Uterus (tissue), 4 donors: ENCODE measurements around the gene S100A4. TPM values are rescaled to one million over a fixed set of nuclear protein-coding genes. Genes with fewer than 3 reads are reported as not detected.

Source experiments
- DNase-seq, 2 donors: peaks; one replicate each; pipeline ENCODE4 v3.0.0-alpha.2; 2019 to 2020
- H3K27ac ChIP-seq, 2 donors: fragments of 200-600 bp; sonication (generic); 1 replicate in 1 of 2; 2 replicates in 1 of 2; pipeline ENCODE4 v1.5.1; 2016 to 2018
- H3K27me3 ChIP-seq, 2 donors: fragments of 200-600 bp; sonication (generic); one replicate each; pipeline ENCODE4 v1.5.1; 2018 to 2019; ENCODE audit warnings: control low read depth in 1 of 2
- H3K36me3 ChIP-seq, 2 donors: fragments of 200-600 bp; sonication (generic); one replicate each; pipeline ENCODE4 v1.5.1; 2019; ENCODE audit warnings: control low read depth in 1 of 2
- H3K4me1 ChIP-seq, 2 donors: fragments of 200-600 bp; sonication (generic); one replicate each; pipeline ENCODE4 v1.5.1; 2018 to 2019; ENCODE audit warnings: control low read depth in 1 of 2
- H3K4me3 ChIP-seq, 2 donors: fragments of 200-600 bp; sonication (generic); 1 replicate in 1 of 2; 2 replicates in 1 of 2; pipeline ENCODE4 v1.5.1; 2018 to 2019; ENCODE audit warnings: mild to moderate bottlenecking in 1 of 2
- H3K9me3 ChIP-seq, 2 donors: fragments of 200-600 bp; sonication (generic); one replicate each; pipeline ENCODE4 v1.5.1; 2019; ENCODE audit warnings: control low read depth in 1 of 2
- CTCF ChIP-seq, 4 experiments: fragments of 200-600 bp in 2 of 4; fragments of 450-650 bp in 2 of 4; sonication (generic) in 2 of 4; IDR thresholded peaks; one replicate each; pipeline ENCODE4 v1.5.1; 2016 to 2019; ENCODE audit warnings: antibody characterized with exemption in 4 of 4, mild to moderate bottlenecking in 2 of 4, moderate library complexity in 1 of 4
- POLR2A ChIP-seq, 2 donors: fragments of 450-650 bp; IDR thresholded peaks; one replicate each; pipeline ENCODE4 v1.6.1; 2016; ENCODE audit warnings: antibody characterized with exemption in 2 of 2, mild to moderate bottlenecking in 1 of 2, moderate library complexity in 1 of 2
- intact Hi-C: fragments of 100-400 bp; cut with DNase I; formaldehyde crosslinking; loops from one replicate; pipeline ENCODE4 v1.15.1; 2023; ENCODE audit warnings: low total_unique reads
- total RNA-seq, 4 donors: library from RNA; depleted of rRNA in 3 of 4; stranded (reverse); fragments of >200 nt in 3 of 4; gene quantifications; one replicate each; pipeline versions ENCODE4 v1.1.0 to v1.2.4, GENCODE V29; 2014 to 2023
- donor health status: DM: yes; HTN: yes; CAD: no.

S100A4 gene
- total RNA-seq, 4 donors from 2014 or later, result 58.9 to 226 (median 155) TPM

GRCh38 chr1:153539395-153540093 lies 6.1 kb downstream of the S100A4 start:
- Histone ChIP-seq H3K27me3 (no peaks in the 10 kb centered on the region), H3K36me3 (no peaks in the 10 kb centered on the region), H3K9me3 (no peaks in the 10 kb centered on the region), H3K4me3 (no peak overlapping the region), H3K27ac (no peak overlapping the region), H3K4me1 (peaks cover 0 to 9% of the 10 kb centered on the region in 2 donors)
- TF ChIP-seq CTCF (IDR thresholded peaks at IDR 0.05) (no peak), POLR2A (IDR thresholded peaks at IDR 0.05) (no peak)
- intact Hi-C loops, result no loop called here
- DNase-seq, result no peak

- TF ChIP-seq CTCF (IDR thresholded peaks at IDR 0.05) (no peak), POLR2A (IDR thresholded peaks at IDR 0.05) (no peak)
- intact Hi-C loops, result no loop called here
- H3K27ac ChIP-seq, result peak overlapping the region; percentile 48 to 54
- H3K4me1 ChIP-seq, result peaks cover 0 to under 1% of the 10 kb centered on the region in 2 donors
- no peak for DNase-seq
- no peaks in the 10 kb centered on the region for H3K36me3 ChIP-seq
- H3K4me3 ChIP-seq, result no peak overlapping the region
- no peaks in the 10 kb centered on the region for H3K27me3 ChIP-seq
- no peaks in the 10 kb centered on the region for H3K9me3 ChIP-seq
These were observed 7.2 kb downstream of the S100A4 start for GRCh38 chr1:153538315-153538821.

GRCh38 chr1:153537376-153537730 lies 8.3 kb downstream of the S100A4 start:
- no peaks in the 10 kb centered on the region for H3K4me1 ChIP-seq
- H3K9me3 ChIP-seq, result no peaks in the 10 kb centered on the region
- peak overlapping the region; percentile 99 to 100 for H3K27ac ChIP-seq
- TF ChIP-seq POLR2A (IDR thresholded peaks at IDR 0.05), result no peak
- no peak for TF ChIP-seq CTCF (IDR thresholded peaks at IDR 0.05)
- intact Hi-C loops, result no loop called here
- H3K4me3 ChIP-seq, result no peak overlapping the region
- no peak for DNase-seq
- no peaks in the 10 kb centered on the region for H3K27me3 ChIP-seq
- H3K36me3 ChIP-seq, result no peaks in the 10 kb centered on the region

- TF ChIP-seq POLR2A (IDR thresholded peaks at IDR 0.05) (no peak), CTCF (IDR thresholded peaks at IDR 0.05) (no peak)
- Histone ChIP-seq H3K9me3 (no peaks in the 10 kb centered on the region), H3K4me3 (peak overlapping the region; percentile 82 to 96), H3K27me3 (no peaks in the 10 kb centered on the region), H3K4me1 (peaks cover 0 to 3% of the 10 kb centered on the region in 2 donors), H3K27ac (peak overlapping the region; percentile 99 to 100), H3K36me3 (no peaks in the 10 kb centered on the region)
- intact Hi-C loops, result no loop called here
- no peak for DNase-seq
These were observed 8.8 kb downstream of the S100A4 start for GRCh38 chr1:153536671-153537375.
